ENCODE data around the gene NT5DC2. TPM values are rescaled to one million over a fixed set of nuclear protein-coding genes. Genes with fewer than 3 reads are reported as not detected.

The NT5DC2 gene
- polyA plus RNA-seq, 1 experiment: 186 TPM

- DNase-seq (ENCODE audit: low read depth): no peak
- no peak overlapping the region for H3K4me3 ChIP-seq (ENCODE audit: low read depth, low read length)
- no peaks in the 10 kb centered on the region for H3K27me3 ChIP-seq (ENCODE audit: control insufficient read depth, insufficient read depth, low read length)
- H3K36me3 ChIP-seq (ENCODE audit: control insufficient read depth, insufficient read depth, low read length): no peaks in the 10 kb centered on the region
- TF ChIP-seq, protein P1, sequence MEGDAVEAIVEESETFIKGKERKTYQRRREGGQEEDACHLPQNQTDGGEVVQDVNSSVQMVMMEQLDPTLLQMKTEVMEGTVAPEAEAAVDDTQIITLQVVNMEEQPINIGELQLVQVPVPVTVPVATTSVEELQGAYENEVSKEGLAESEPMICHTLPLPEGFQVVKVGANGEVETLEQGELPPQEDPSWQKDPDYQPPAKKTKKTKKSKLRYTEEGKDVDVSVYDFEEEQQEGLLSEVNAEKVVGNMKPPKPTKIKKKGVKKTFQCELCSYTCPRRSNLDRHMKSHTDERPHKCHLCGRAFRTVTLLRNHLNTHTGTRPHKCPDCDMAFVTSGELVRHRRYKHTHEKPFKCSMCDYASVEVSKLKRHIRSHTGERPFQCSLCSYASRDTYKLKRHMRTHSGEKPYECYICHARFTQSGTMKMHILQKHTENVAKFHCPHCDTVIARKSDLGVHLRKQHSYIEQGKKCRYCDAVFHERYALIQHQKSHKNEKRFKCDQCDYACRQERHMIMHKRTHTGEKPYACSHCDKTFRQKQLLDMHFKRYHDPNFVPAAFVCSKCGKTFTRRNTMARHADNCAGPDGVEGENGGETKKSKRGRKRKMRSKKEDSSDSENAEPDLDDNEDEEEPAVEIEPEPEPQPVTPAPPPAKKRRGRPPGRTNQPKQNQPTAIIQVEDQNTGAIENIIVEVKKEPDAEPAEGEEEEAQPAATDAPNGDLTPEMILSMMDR (IDR thresholded peaks at IDR 0.05; ENCODE audit: insufficient read depth, low read depth, low read length): no peak
- ChIA-PET POLR2A (no interaction called here), CTCF (no interaction called here)
Measured at GRCh38 chr3:52503788-52504424, 29.8 kb downstream of the NT5DC2 start.

- Histone ChIP-seq H3K4me3 (ENCODE audit: low read depth, low read length) (no peak overlapping the region), H3K27me3 (ENCODE audit: control insufficient read depth, insufficient read depth, low read length) (no peaks in the 10 kb centered on the region), H3K36me3 (ENCODE audit: control insufficient read depth, insufficient read depth, low read length) (no peaks in the 10 kb centered on the region)
- CTCF ChIA-PET: no interaction called here
- DNase-seq (ENCODE audit: low read depth): no peak
- TF ChIP-seq, protein P1 (IDR thresholded peaks at IDR 0.05; ENCODE audit: insufficient read depth, low read depth, low read length): no peak
- POLR2A ChIA-PET: interaction anchor here (0.6 kb wide), 1 partner anchor 68 kb away, joined by 7 read pairs; no protein-coding TSS in a partner anchor
Measured at GRCh38 chr3:52502808-52503350, 30.8 kb downstream of the NT5DC2 start.

GRCh38 chr3:52502001-52502400, 31.7 kb downstream of the NT5DC2 start:
- no peak overlapping the region for H3K4me3 ChIP-seq (ENCODE audit: low read depth, low read length)
- ChIA-PET POLR2A (no interaction called here), CTCF (no interaction called here)
- no peaks in the 10 kb centered on the region for H3K27me3 ChIP-seq (ENCODE audit: control insufficient read depth, insufficient read depth, low read length)
- TF ChIP-seq, protein P1 (IDR thresholded peaks at IDR 0.05; ENCODE audit: insufficient read depth, low read depth, low read length): no peak
- no peak for DNase-seq (ENCODE audit: low read depth)
- no peaks in the 10 kb centered on the region for H3K36me3 ChIP-seq (ENCODE audit: control insufficient read depth, insufficient read depth, low read length)

DNA sequence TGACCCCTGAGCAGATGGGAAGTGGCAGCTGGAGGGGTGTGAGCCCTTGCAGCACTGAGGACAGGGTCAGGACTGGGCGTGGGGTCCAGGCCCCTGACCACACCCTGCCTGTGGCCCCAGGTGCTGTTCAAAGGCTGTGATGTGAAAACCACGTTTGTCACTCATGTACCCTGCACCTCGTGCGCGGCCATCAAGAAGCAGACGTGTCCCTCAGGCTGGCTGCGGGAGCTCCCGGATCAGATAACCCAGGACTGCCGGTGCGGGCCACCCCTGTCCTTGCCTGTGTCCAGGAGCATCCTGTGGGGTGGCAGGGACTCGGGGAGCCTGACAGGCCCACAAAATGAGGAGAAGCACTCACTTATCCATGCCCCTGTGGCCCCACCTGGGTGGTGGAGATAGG, 32.6 kb downstream of the NT5DC2 start:
- Histone ChIP-seq H3K27me3 (ENCODE audit: control insufficient read depth, insufficient read depth, low read length) (no peaks in the 10 kb centered on the region), H3K4me3 (ENCODE audit: low read depth, low read length) (no peak overlapping the region), H3K36me3 (ENCODE audit: control insufficient read depth, insufficient read depth, low read length) (no peaks in the 10 kb centered on the region)
- ChIA-PET POLR2A (no interaction called here), CTCF (interaction anchor here (0.7 kb wide), 1 partner anchor 35 kb away, joined by 3 read pairs; no protein-coding TSS in a partner anchor)
- TF ChIP-seq, protein P1 (IDR thresholded peaks at IDR 0.05; ENCODE audit: insufficient read depth, low read depth, low read length): no peak
- DNase-seq (ENCODE audit: low read depth): no peak

GRCh38 chr3:52498137-52499054, 35.3 kb downstream of the NT5DC2 start:
- DNase-seq (ENCODE audit: low read depth): peak; percentile 14
- Histone ChIP-seq H3K4me3 (ENCODE audit: low read depth, low read length) (no peak overlapping the region), H3K36me3 (ENCODE audit: control insufficient read depth, insufficient read depth, low read length) (peaks cover 4% of the 10 kb centered on the region; the same call in 1 of the 2 replicates), H3K27me3 (ENCODE audit: control insufficient read depth, insufficient read depth, low read length) (no peaks in the 10 kb centered on the region)
- TF ChIP-seq, protein P1 (IDR thresholded peaks at IDR 0.05; ENCODE audit: insufficient read depth, low read depth, low read length): no peak
- CTCF ChIA-PET: interaction anchor here (0.9 kb wide), 1 partner anchor 16 kb away, joined by 3 read pairs; no protein-coding TSS in a partner anchor
- POLR2A ChIA-PET: interaction anchor here (0.5 kb wide), 1 partner anchor 37 kb away, joined by 6 read pairs; no protein-coding TSS in a partner anchor

Measured in BJ (cell line).